ENCODE data around the gene HMG20A.
A peak's percentile ranks its signal among the peaks of the same experiment; 100 is the strongest.

Gene HMG20A

GRCh38 chr15:77430652-77431051 lies 10.0 kb downstream of the HMG20A start:
- no peak for DNase-seq

- DNase-seq = no peak
Measured at GRCh38 chr15:77436822-77437221, 16.1 kb downstream of the HMG20A start.

GRCh38 chr15:77437264-77437663 lies 16.6 kb downstream of the HMG20A start:
- DNase-seq = no peak

- DNase-seq = no peak
Measured at GRCh38 chr15:77440378-77440999, 19.8 kb downstream of the HMG20A start.

- DNase-seq = no peak
Measured at GRCh38 chr15:77446840-77447390, 26.2 kb downstream of the HMG20A start.

GRCh38 chr15:77454265-77454664 lies 33.6 kb downstream of the HMG20A start:
- no peak for DNase-seq

- no peak for DNase-seq
Measured at GRCh38 chr15:77454951-77455350, 34.3 kb downstream of the HMG20A start.

- DNase-seq = no peak
Measured at GRCh38 chr15:77455696-77456321, 35.1 kb downstream of the HMG20A start.

GRCh38 chr15:77456746-77457145 lies 36.1 kb downstream of the HMG20A start:
- no peak for DNase-seq

GRCh38 chr15:77457191-77457904 lies 36.7 kb downstream of the HMG20A start:
- DNase-seq = peak; percentile 20

- no peak for DNase-seq
Measured at GRCh38 chr15:77457905-77458265, 37.2 kb downstream of the HMG20A start.

GRCh38 chr15:77459031-77459430 lies 38.3 kb downstream of the HMG20A start:
- no peak for DNase-seq

GRCh38 chr15:77461486-77461885 lies 40.8 kb downstream of the HMG20A start:
- no peak for DNase-seq

GRCh38 chr15:77464129-77464865 lies 43.6 kb downstream of the HMG20A start:
- no peak for DNase-seq

GRCh38 chr15:77466521-77466920 lies 45.8 kb downstream of the HMG20A start:
- no peak for DNase-seq

GRCh38 chr15:77468896-77469295 lies 48.2 kb downstream of the HMG20A start:
- no peak for DNase-seq

- DNase-seq = no peak
Measured at GRCh38 chr15:77470235-77470634, 49.5 kb downstream of the HMG20A start.

GRCh38 chr15:77473328-77473727 lies 52.6 kb downstream of the HMG20A start:
- DNase-seq = no peak

GRCh38 chr15:77474310-77474988 lies 53.8 kb downstream of the HMG20A start:
- no peak for DNase-seq

GRCh38 chr15:77475001-77475400 lies 54.3 kb downstream of the HMG20A start:
- no peak for DNase-seq

GRCh38 chr15:77475898-77476297 lies 55.2 kb downstream of the HMG20A start:
- DNase-seq = no peak

GRCh38 chr15:77476995-77477394 lies 56.3 kb downstream of the HMG20A start:
- no peak for DNase-seq

- DNase-seq = no peak
Measured at GRCh38 chr15:77478051-77478450, 57.4 kb downstream of the HMG20A start.

Measured in retina (tissue), 1 donor.